Body of pancreas (tissue), 4 donors: ENCODE measurements around the gene CA4. TPM values are rescaled to one million over a fixed set of nuclear protein-coding genes. Genes with fewer than 3 reads are reported as not detected.
A peak's percentile ranks its signal among the peaks of the same experiment; 100 is the strongest.
"Not testable (repeated sequence)": the region's sequence is repeated elsewhere in the genome, so short reads cannot be mapped to it uniquely, and the experiment has no call there.

Source experiments
- ATAC-seq: fragments of 150-250 bp; one replicate; pipeline ENCODE4 v1.9.1; 2016
- DNase-seq, 4 donors: peaks; one replicate each; pipeline ENCODE4 v3.0.0-alpha.2; 2019
- H3K27ac ChIP-seq, 4 donors: fragments of 200-600 bp; sonication (generic); 1 replicate in 3 of 4; 2 replicates in 1 of 4; pipeline versions ENCODE4 v1.5.1 to v1.6.1; 2016 to 2019; ENCODE audit warnings: mild to moderate bottlenecking in 1 of 4, mixed read lengths in 1 of 4, moderate library complexity in 1 of 4
- H3K27me3 ChIP-seq, 2 donors: fragments of 200-600 bp; sonication (generic); one replicate each; pipeline ENCODE4 v1.6.0; 2016; ENCODE audit warnings: mild to moderate bottlenecking in 1 of 2
- H3K36me3 ChIP-seq, 2 donors: fragments of 200-600 bp; sonication (generic); replicated peaks in 1 of 2; 2 replicates each; pipeline ENCODE4 v1.5.1; 2016; ENCODE audit warnings: low read depth in 2 of 2; ENCODE audit not compliant: insufficient read depth in 1 of 2
- H3K4me1 ChIP-seq: fragments of 200-600 bp; sonication (generic); one replicate; pipeline ENCODE4 v1.6.0; 2016
- H3K4me3 ChIP-seq, 2 donors: fragments of 200-600 bp; sonication (generic); 1 replicate in 1 of 2; 2 replicates in 1 of 2; pipeline ENCODE4 v1.5.1; 2016 to 2019
- H3K9me3 ChIP-seq, 3 donors: fragments of 200-600 bp; sonication (generic); 1 replicate in 2 of 3; 2 replicates in 1 of 3; pipeline ENCODE4 v1.5.1; 2016
- CTCF ChIP-seq, 7 experiments: fragments of 450-650 bp in 4 of 7; fragments of 200-600 bp in 3 of 7; sonication (generic) in 3 of 7; IDR thresholded peaks; one replicate each; pipeline ENCODE4 v1.5.1; 2016 to 2019; ENCODE audit warnings: antibody characterized with exemption in 7 of 7
- POLR2A ChIP-seq, 3 donors: fragments of 450-650 bp; IDR thresholded peaks; one replicate each; pipeline ENCODE4 v1.6.1; 2016; ENCODE audit warnings: antibody characterized with exemption in 3 of 3, mild to moderate bottlenecking in 2 of 3
- WGBS, 2 donors: methylation state at CpG; one replicate each; pipeline ENCODE4 v1.1.5; 2017; 5-methylcytosine and 5-hydroxymethylcytosine counted together
- intact Hi-C: fragments of 100-400 bp; cut with DNase I; formaldehyde crosslinking; loops from one replicate; pipeline ENCODE4 v1.15.1; 2023
- total RNA-seq, 2 donors: library from RNA; depleted of rRNA; stranded (reverse); fragments of >200 nt; gene quantifications; one replicate each; pipeline ENCODE4 v1.1.0, GENCODE V29; 2016

CA4 gene
- 10 to 100 TPM in 1 of 2 donors, 1 to 10 TPM in 1; 6.2 to 18.8 TPM for total RNA-seq

GRCh38 chr17:60149691-60150582, at the start of gene CA4:
Gene CA4 (plus strand): TSS chr17:60149973. CDS start chr17:60150035, 62 bp downstream.
- Histone ChIP-seq H3K27me3 (peaks cover 0 to 15% of the 10 kb centered on the region in 2 donors), H3K27ac (peak within 1 kb of the TSS in 3 of 4 donors; percentile 45 to 83 (median 80)), H3K4me3 (peak within 1 kb of the TSS in 1 of 2 donors; percentile 2), H3K9me3 (no peaks in the 10 kb centered on the region), H3K4me1 (peaks cover 76% of the 10 kb centered on the region), H3K36me3 (no peaks in the 10 kb centered on the region)
- 4% methylated on average over 45 to 46 of the region's 81 CpGs for WGBS, 2 donors
- intact Hi-C loops: no loop called here
- peak in 2 of 3 donors; percentile 14 to 24 for TF ChIP-seq POLR2A (IDR thresholded peaks at IDR 0.05)
- no peak for TF ChIP-seq CTCF (IDR thresholded peaks at IDR 0.05)
- peak; percentile 31 for ATAC-seq
- peak in 3 of 4 donors; percentile 23 to 39 (median 36) for DNase-seq

- H3K9me3 ChIP-seq, DNase-seq, H3K4me3 ChIP-seq, H3K27me3 ChIP-seq, ATAC-seq, H3K36me3 ChIP-seq, H3K27ac ChIP-seq, H3K4me1 ChIP-seq: not testable (repeated sequence)
- intact Hi-C loops: loop anchor here (10.0 kb wide), 1 partner anchor 324 kb away; the partner anchor contains the start of gene CHCT1
- WGBS, 2 donors: 55 to 100% methylated on average over 1 of the region's 2 CpGs
Observed at GRCh38 chr17:60100577-60100976, 49.2 kb upstream of the CA4 start.

- H3K9me3 ChIP-seq, ATAC-seq, H3K36me3 ChIP-seq, H3K27me3 ChIP-seq, H3K4me3 ChIP-seq, DNase-seq, H3K4me1 ChIP-seq: not testable (repeated sequence)
- intact Hi-C loops: loop anchor here (10.0 kb wide), 1 partner anchor 323 kb away; the partner anchor contains the start of gene CHCT1
- WGBS, 2 donors: 63 to 70% methylated on average over 11 of the region's 11 CpGs
- H3K27ac ChIP-seq: peak overlapping the region in 1 of 4 donors; percentile 27
Observed at GRCh38 chr17:60102015-60102631, 47.6 kb upstream of the CA4 start.

GRCh38 chr17:60102632-60103096, 47.1 kb upstream of the CA4 start:
- no peak for TF ChIP-seq POLR2A (IDR thresholded peaks at IDR 0.05)
- TF ChIP-seq CTCF (IDR thresholded peaks at IDR 0.05): no peak
- intact Hi-C loops: loop anchor here (10.0 kb wide), 1 partner anchor 322 kb away; the partner anchor contains the start of gene CHCT1
- Histone ChIP-seq H3K27me3 (no peaks in the 10 kb centered on the region), H3K36me3 (no peaks in the 10 kb centered on the region), H3K27ac (peak overlapping the region in 1 of 4 donors; percentile 27), H3K4me3 (no peak overlapping the region), H3K4me1 (no peaks in the 10 kb centered on the region), H3K9me3 (no peaks in the 10 kb centered on the region)
- ATAC-seq (no peak), DNase-seq (peak in 1 of 4 donors; percentile 42)
- WGBS, 2 donors: 47 to 62% methylated on average over 19 of the region's 20 CpGs

- intact Hi-C loops: loop anchor here (10.0 kb wide), 1 partner anchor 321 kb away; the partner anchor contains the start of gene CHCT1
Observed at GRCh38 chr17:60103957-60104356, 45.8 kb upstream of the CA4 start.

More at GRCh38 chr17:60103957-60104356, 45.8 kb upstream of the CA4 start:
- DNase-seq (no peak), ATAC-seq (no peak)
- Histone ChIP-seq H3K36me3 (no peaks in the 10 kb centered on the region), H3K27ac (no peak overlapping the region), H3K4me3 (no peak overlapping the region), H3K27me3 (no peaks in the 10 kb centered on the region), H3K4me1 (no peaks in the 10 kb centered on the region), H3K9me3 (no peaks in the 10 kb centered on the region)
- TF ChIP-seq CTCF (IDR thresholded peaks at IDR 0.05): no peak
- no peak for TF ChIP-seq POLR2A (IDR thresholded peaks at IDR 0.05)
- 65 to 72% methylated on average over 4 of the region's 4 CpGs for WGBS, 2 donors
